Activated naive CD4-positive, alpha-beta T cell treated with anti-CD3 and anti-CD28 coated beads, Interleukin-2, amount 10 ng/mL, durations not matched to agents 7 days and 5 days (primary cell): ENCODE data around the gene SIRT5.

ENCODE experiments used
- CTCF ChIA-PET: fragments of 350-600 bp; sonication (Branson Sonifier 250); formaldehyde crosslinking; loops from one replicate; lab custom pipeline; 2021; ENCODE audit warnings: antibody characterized with exemption; lab: Charles Lee
- DNase-seq: peaks from one replicate; pipeline ENCODE4 v3.0.0-alpha.2; 2020
- H3K27ac Mint-ChIP-seq: one replicate; pipeline ENCODE4 v1.8.0; 2021; ENCODE audit warnings: mild to moderate bottlenecking, moderate library complexity, mixed read lengths
- H3K27me3 Mint-ChIP-seq: one replicate; pipeline ENCODE4 v1.8.0; 2021; ENCODE audit warnings: mild to moderate bottlenecking, mixed read lengths
- H3K36me3 Mint-ChIP-seq: one replicate; pipeline ENCODE4 v1.8.0; 2021; ENCODE audit warnings: mixed read lengths
- H3K4me1 Mint-ChIP-seq: one replicate; pipeline ENCODE4 v1.8.0; 2021; ENCODE audit warnings: mixed read lengths
- H3K4me3 Mint-ChIP-seq: one replicate; pipeline ENCODE4 v1.8.0; 2021; ENCODE audit warnings: mild to moderate bottlenecking, moderate library complexity, mixed read lengths
- H3K9me3 Mint-ChIP-seq: one replicate; pipeline ENCODE4 v1.8.0; 2021; ENCODE audit warnings: mixed read lengths

SIRT5 gene

GRCh38 chr6:13586603-13587542 lies 12.5 kb downstream of the SIRT5 start:
- DNase-seq, result no peak
- peaks cover 31% of the 10 kb centered on the region for H3K36me3 Mint-ChIP-seq
- CTCF ChIA-PET, result no interaction called here
- H3K27ac Mint-ChIP-seq, result peak overlapping the region; percentile 13
- H3K9me3 Mint-ChIP-seq, result no peaks in the 10 kb centered on the region
- H3K4me1 Mint-ChIP-seq, result no peaks in the 10 kb centered on the region
- H3K27me3 Mint-ChIP-seq, result no peaks in the 10 kb centered on the region
- H3K4me3 Mint-ChIP-seq, result no peak overlapping the region

GRCh38 chr6:13589801-13590200 lies 15.4 kb downstream of the SIRT5 start:
- CTCF ChIA-PET, result interaction anchor here (0.8 kb wide), 1 partner anchor 477 kb away, joined by 3 read pairs; no protein-coding TSS in a partner anchor
- Mint-ChIP-seq H3K36me3 (peaks cover 20% of the 10 kb centered on the region), H3K27ac (no peak overlapping the region), H3K9me3 (no peaks in the 10 kb centered on the region), H3K4me1 (peaks cover 4% of the 10 kb centered on the region), H3K4me3 (no peak overlapping the region), H3K27me3 (no peaks in the 10 kb centered on the region)
- no peak for DNase-seq

- Mint-ChIP-seq H3K9me3 (no peaks in the 10 kb centered on the region), H3K4me1 (peaks cover 5% of the 10 kb centered on the region), H3K27me3 (no peaks in the 10 kb centered on the region), H3K4me3 (no peak overlapping the region), H3K36me3 (peaks cover 14% of the 10 kb centered on the region), H3K27ac (no peak overlapping the region)
- no peak for DNase-seq
- CTCF ChIA-PET, result no interaction called here
Observed at GRCh38 chr6:13590574-13591153, 16.3 kb downstream of the SIRT5 start.

GRCh38 chr6:13591205-13591921 lies 17.0 kb downstream of the SIRT5 start:
- Mint-ChIP-seq H3K4me1 (peaks cover 8% of the 10 kb centered on the region), H3K27me3 (no peaks in the 10 kb centered on the region), H3K27ac (no peak overlapping the region), H3K36me3 (peaks cover 17% of the 10 kb centered on the region), H3K4me3 (no peak overlapping the region), H3K9me3 (no peaks in the 10 kb centered on the region)
- no peak for DNase-seq
- CTCF ChIA-PET, result interaction anchor here (1.2 kb wide), 1 partner anchor 16 kb away, joined by 4 read pairs; the partner anchor contains the start of gene SIRT5

GRCh38 chr6:13593103-13593502 lies 18.7 kb downstream of the SIRT5 start:
- Mint-ChIP-seq H3K4me1 (peaks cover 8% of the 10 kb centered on the region), H3K27ac (no peak overlapping the region), H3K27me3 (no peaks in the 10 kb centered on the region), H3K4me3 (no peak overlapping the region), H3K9me3 (no peaks in the 10 kb centered on the region), H3K36me3 (peaks cover 19% of the 10 kb centered on the region)
- no peak for DNase-seq
- CTCF ChIA-PET, result interaction anchor here (0.6 kb wide), 1 partner anchor 11 kb away, joined by 3 read pairs; no protein-coding TSS in a partner anchor

- Mint-ChIP-seq H3K27me3 (no peaks in the 10 kb centered on the region), H3K27ac (no peak overlapping the region), H3K4me3 (no peak overlapping the region), H3K36me3 (peaks cover 21% of the 10 kb centered on the region), H3K4me1 (peaks cover 8% of the 10 kb centered on the region), H3K9me3 (no peaks in the 10 kb centered on the region)
- CTCF ChIA-PET, result interaction anchor here (0.7 kb wide), 1 partner anchor 18 kb away, joined by 3 read pairs; no protein-coding TSS in a partner anchor
- no peak for DNase-seq
Observed at GRCh38 chr6:13593720-13594119, 19.3 kb downstream of the SIRT5 start.

GRCh38 chr6:13597073-13597472 lies 22.7 kb downstream of the SIRT5 start:
- DNase-seq, result no peak
- H3K36me3 Mint-ChIP-seq, result peaks cover 30% of the 10 kb centered on the region
- no peak overlapping the region for H3K27ac Mint-ChIP-seq
- H3K27me3 Mint-ChIP-seq, result no peaks in the 10 kb centered on the region
- no peaks in the 10 kb centered on the region for H3K9me3 Mint-ChIP-seq
- no peak overlapping the region for H3K4me3 Mint-ChIP-seq
- H3K4me1 Mint-ChIP-seq, result peaks cover 8% of the 10 kb centered on the region
- CTCF ChIA-PET, result no interaction called here

- H3K36me3 Mint-ChIP-seq, result peaks cover 33% of the 10 kb centered on the region
Observed at GRCh38 chr6:13600036-13600435, 25.6 kb downstream of the SIRT5 start.

GRCh38 chr6:13604135-13604534 lies 29.7 kb downstream of the SIRT5 start:
- Mint-ChIP-seq H3K27me3 (no peaks in the 10 kb centered on the region), H3K27ac (no peak overlapping the region), H3K4me1 (no peaks in the 10 kb centered on the region), H3K9me3 (no peaks in the 10 kb centered on the region), H3K36me3 (peaks cover 16% of the 10 kb centered on the region), H3K4me3 (no peak overlapping the region)
- DNase-seq, result no peak
- CTCF ChIA-PET, result interaction anchor here (0.9 to 1.2 kb wide), 2 partner anchors 11 to 29 kb away, joined by 3 to 5 read pairs; partner anchors contain the start of gene SIRT5

More at GRCh38 chr6:13600036-13600435, 25.6 kb downstream of the SIRT5 start:
- H3K4me3 Mint-ChIP-seq, result no peak overlapping the region
- no peaks in the 10 kb centered on the region for H3K27me3 Mint-ChIP-seq
- no peaks in the 10 kb centered on the region for H3K9me3 Mint-ChIP-seq
- CTCF ChIA-PET, result no interaction called here
- DNase-seq, result no peak
- peaks cover 5% of the 10 kb centered on the region for H3K4me1 Mint-ChIP-seq
- no peak overlapping the region for H3K27ac Mint-ChIP-seq

GRCh38 chr6:13604546-13605416 lies 30.4 kb downstream of the SIRT5 start:
- Mint-ChIP-seq H3K27ac (no peak overlapping the region), H3K4me3 (no peak overlapping the region), H3K4me1 (no peaks in the 10 kb centered on the region), H3K27me3 (no peaks in the 10 kb centered on the region), H3K36me3 (peaks cover 14% of the 10 kb centered on the region), H3K9me3 (no peaks in the 10 kb centered on the region)
- DNase-seq, result no peak
- CTCF ChIA-PET, result interaction anchor here (0.9 to 1.2 kb wide), 3 partner anchors 11 to 30 kb away, joined by 3 to 5 read pairs (median 4); partner anchors contain the start of genes NOL7 and SIRT5

GRCh38 chr6:13605634-13606033 lies 31.2 kb downstream of the SIRT5 start:
- no peaks in the 10 kb centered on the region for H3K27me3 Mint-ChIP-seq
- no peaks in the 10 kb centered on the region for H3K4me1 Mint-ChIP-seq
- CTCF ChIA-PET, result interaction anchor here (1.0 to 1.1 kb wide), 2 partner anchors 10 to 31 kb away, joined by 4 read pairs; partner anchors contain the start of genes NOL7 and SIRT5
- peaks cover 14% of the 10 kb centered on the region for H3K36me3 Mint-ChIP-seq
- no peak overlapping the region for H3K27ac Mint-ChIP-seq
- DNase-seq, result no peak
- H3K4me3 Mint-ChIP-seq, result no peak overlapping the region
- no peaks in the 10 kb centered on the region for H3K9me3 Mint-ChIP-seq

GRCh38 chr6:13611715-13612114 lies 37.3 kb downstream of the SIRT5 start:
- H3K4me3 Mint-ChIP-seq, result no peak overlapping the region
- peaks cover 44% of the 10 kb centered on the region for H3K4me1 Mint-ChIP-seq
- peaks cover 11% of the 10 kb centered on the region for H3K36me3 Mint-ChIP-seq
- peaks cover 5% of the 10 kb centered on the region for H3K27me3 Mint-ChIP-seq
- CTCF ChIA-PET, result interaction anchor here (2.2 to 3.2 kb wide), 2 partner anchors 13 to 37 kb away, joined by 5 to 18 read pairs; partner anchors contain the start of gene SIRT5
- no peaks in the 10 kb centered on the region for H3K9me3 Mint-ChIP-seq
- peak overlapping the region; percentile 53 for H3K27ac Mint-ChIP-seq
- DNase-seq, result no peak

- Mint-ChIP-seq H3K4me3 (no peak overlapping the region), H3K27ac (no peak overlapping the region), H3K4me1 (peaks cover 53% of the 10 kb centered on the region), H3K36me3 (peaks cover 21% of the 10 kb centered on the region), H3K9me3 (no peaks in the 10 kb centered on the region), H3K27me3 (peaks cover 5% of the 10 kb centered on the region)
- CTCF ChIA-PET, result interaction anchor here (2.2 to 3.2 kb wide), 2 partner anchors 12 to 38 kb away, joined by 5 to 18 read pairs; partner anchors contain the start of gene SIRT5
- no peak for DNase-seq
Observed at GRCh38 chr6:13613029-13613594, 38.7 kb downstream of the SIRT5 start.
